Activated CD4-positive, alpha-beta T cell treated with anti-CD3 and anti-CD28 coated beads for 36 hours (primary cell): Measurements from ENCODE around the gene SUSD6. TPM values are rescaled to one million over a fixed set of nuclear protein-coding genes. Genes with fewer than 3 reads are reported as not detected.

Experiments
- ATAC-seq: fragments of 200-7000 bp; cut with Tn5 transposase; one replicate; pipeline ENCODE4 v1.10.0; 2021; ENCODE audit warnings: mild to moderate bottlenecking, moderate library complexity
- CTCF ChIA-PET: fragments of 350-600 bp; sonication (Branson Sonifier 250); formaldehyde crosslinking; loops from one replicate; lab custom pipeline; 2021; ENCODE audit warnings: antibody characterized with exemption; lab: Charles Lee
- POLR2A ChIA-PET: fragments of 350-600 bp; sonication (Branson Sonifier 250); formaldehyde crosslinking; loops from one replicate; lab custom pipeline; 2021; ENCODE audit warnings: antibody characterized with exemption, inconsistent platforms; lab: Charles Lee
- DNase-seq: peaks from one replicate; pipeline ENCODE4 v3.0.0-alpha.2; 2020
- H3K27ac Mint-ChIP-seq: one replicate; pipeline ENCODE4 v1.8.0; 2021; ENCODE audit warnings: mixed read lengths
- H3K27me3 Mint-ChIP-seq: one replicate; pipeline ENCODE4 v1.8.0; 2021; ENCODE audit warnings: mixed read lengths
- H3K36me3 Mint-ChIP-seq: one replicate; pipeline ENCODE4 v1.8.0; 2021; ENCODE audit warnings: low read depth, mixed read lengths
- H3K4me1 Mint-ChIP-seq: one replicate; pipeline ENCODE4 v1.8.0; 2021; ENCODE audit warnings: mixed read lengths
- H3K4me3 Mint-ChIP-seq: one replicate; pipeline ENCODE4 v1.8.0; 2021; ENCODE audit warnings: mild to moderate bottlenecking, moderate library complexity, mixed read lengths
- H3K9me3 Mint-ChIP-seq: one replicate; pipeline ENCODE4 v1.8.0; 2021; ENCODE audit warnings: low read depth, mixed read lengths
- intact Hi-C, 2 experiments: fragments of 100-400 bp; cut with DNase I in 1 of 2; cut with micrococcal nuclease in 1 of 2; formaldehyde crosslinking; loops; one replicate each; pipeline versions ENCODE4 v1.14.2 to v1.15.1; 2022 to 2024; cut with DNase I, micrococcal nuclease
- total RNA-seq, 2 experiments: library from RNA; stranded (reverse); gene quantifications; one replicate each; pipeline ENCODE4 v1.2.3, GENCODE V29; 2021

Gene SUSD6
- total RNA-seq, 2 experiments from 2014 or later, result 57.9 to 59.3 TPM

DNA sequence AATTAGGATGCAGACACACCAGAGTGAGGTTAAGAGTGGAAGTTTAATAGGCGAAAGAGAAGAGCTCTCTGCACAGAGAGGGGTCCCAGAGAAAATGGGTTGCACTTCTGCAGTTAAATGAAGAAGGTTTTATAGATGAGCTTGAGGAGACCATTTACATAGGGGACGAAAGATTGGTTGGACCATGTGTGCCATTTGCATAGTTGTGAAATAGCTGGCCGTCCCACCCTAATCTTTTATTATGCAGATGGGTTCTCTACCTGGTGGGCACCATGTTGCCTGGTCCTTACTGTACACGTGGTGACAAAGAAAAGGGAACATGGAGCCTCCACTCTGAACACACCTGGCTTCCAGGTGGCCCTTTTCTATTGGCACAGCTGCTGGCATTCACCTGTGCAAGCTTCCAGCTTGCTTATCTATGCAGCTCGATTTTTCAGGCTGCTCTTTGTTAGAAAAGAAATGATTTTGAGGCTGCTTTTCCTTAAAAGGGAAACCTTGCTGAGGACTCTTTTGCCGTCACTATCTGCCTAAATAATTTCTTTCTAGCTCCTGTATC lies 88.4 kb downstream of the SUSD6 start:
- no peaks in the 10 kb centered on the region for H3K9me3 Mint-ChIP-seq
- peaks cover 82% of the 10 kb centered on the region for H3K4me1 Mint-ChIP-seq
- DNase-seq (no peak), ATAC-seq (no peak)
- intact Hi-C loops, result no loop called here
- H3K27me3 Mint-ChIP-seq, result no peaks in the 10 kb centered on the region
- H3K36me3 Mint-ChIP-seq, result peaks cover 30% of the 10 kb centered on the region
- H3K27ac Mint-ChIP-seq, result no peak overlapping the region
- ChIA-PET POLR2A (interaction anchor here (0.6 to 0.7 kb wide), 2 partner anchors 42 to 321 kb away, joined by 4 read pairs; no protein-coding TSS in a partner anchor), CTCF (interaction anchor here (0.6 to 2.2 kb wide), 3 partner anchors 12 to 115 kb away, joined by 3 to 9 read pairs (median 4); no protein-coding TSS in a partner anchor)
- no peak overlapping the region for H3K4me3 Mint-ChIP-seq

DNA sequence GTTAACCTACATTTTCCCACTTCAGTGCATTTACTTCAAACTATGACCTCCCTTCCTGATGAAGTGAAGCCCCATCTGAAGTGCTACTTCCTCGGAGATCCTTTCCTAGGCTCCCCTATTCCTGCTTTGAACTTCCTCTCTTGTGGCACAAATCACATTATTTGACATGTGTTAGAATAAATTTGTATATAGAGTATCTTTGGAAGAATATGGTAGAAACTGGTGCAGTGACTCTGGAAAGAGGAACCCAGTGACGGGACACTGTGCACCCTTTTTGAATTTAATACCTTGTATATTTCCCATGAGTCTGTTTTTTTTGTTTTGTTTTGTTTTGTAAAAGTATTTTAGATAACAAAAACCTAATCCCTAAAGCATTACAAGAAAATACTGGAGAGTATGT lies 89.2 kb downstream of the SUSD6 start:
- ATAC-seq (no peak), DNase-seq (no peak)
- ChIA-PET CTCF (no interaction called here), POLR2A (no interaction called here)
- H3K27me3 Mint-ChIP-seq, result no peaks in the 10 kb centered on the region
- H3K36me3 Mint-ChIP-seq, result peaks cover 32% of the 10 kb centered on the region
- no peak overlapping the region for H3K27ac Mint-ChIP-seq
- peaks cover 75% of the 10 kb centered on the region for H3K4me1 Mint-ChIP-seq
- no peaks in the 10 kb centered on the region for H3K9me3 Mint-ChIP-seq
- intact Hi-C loops, result no loop called here
- H3K4me3 Mint-ChIP-seq, result no peak overlapping the region

DNA sequence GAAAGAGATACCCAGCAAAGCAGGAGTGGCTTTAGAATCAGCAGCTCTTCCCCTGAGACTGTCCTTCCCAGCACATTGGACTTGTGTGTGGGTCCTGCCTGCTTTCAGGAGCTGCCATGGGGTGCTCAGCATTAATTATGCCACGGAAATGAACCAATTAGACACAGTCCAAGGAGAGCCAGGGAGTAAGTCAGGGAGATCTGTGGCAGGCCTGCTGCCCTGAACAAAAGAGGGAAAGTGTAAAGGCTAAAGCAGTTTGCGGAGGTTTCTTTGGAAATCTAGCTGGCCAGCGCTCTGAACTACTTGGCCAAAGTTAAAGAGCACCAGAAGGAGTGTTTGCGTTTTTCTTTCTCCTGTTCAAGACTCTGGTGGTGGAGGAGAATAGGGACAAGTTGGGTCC lies 89.9 kb downstream of the SUSD6 start:
- H3K9me3 Mint-ChIP-seq, result no peaks in the 10 kb centered on the region

DNA sequence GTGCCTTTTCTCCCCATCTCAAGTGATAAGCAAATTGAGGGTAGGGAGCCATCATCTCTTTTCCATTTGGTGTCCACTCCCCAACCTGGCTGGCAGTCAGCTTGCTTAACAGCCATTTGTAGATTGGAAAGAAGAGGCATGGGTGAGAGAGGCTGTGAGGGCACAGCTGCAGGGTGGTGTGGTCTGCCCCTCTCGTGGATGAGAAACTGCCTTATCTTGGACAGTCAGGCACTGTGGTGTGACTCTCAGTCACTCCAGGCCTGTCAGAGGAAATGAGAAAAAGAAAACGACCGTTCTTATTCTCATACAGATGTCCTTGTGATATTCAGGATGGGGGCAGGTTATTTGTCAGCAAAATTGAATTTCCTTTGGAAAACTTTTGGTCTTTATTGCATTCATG lies 90.5 kb downstream of the SUSD6 start:
- Mint-ChIP-seq H3K4me3 (no peak overlapping the region), H3K36me3 (peaks cover 40% of the 10 kb centered on the region), H3K27me3 (no peaks in the 10 kb centered on the region), H3K27ac (no peak overlapping the region), H3K4me1 (peaks cover 63% of the 10 kb centered on the region), H3K9me3 (no peaks in the 10 kb centered on the region)
- DNase-seq (no peak), ATAC-seq (no peak)
- intact Hi-C loops, result no loop called here
- POLR2A ChIA-PET, result interaction anchor here (0.7 kb wide), 1 partner anchor 9 kb away, joined by 4 read pairs; no protein-coding TSS in a partner anchor
- CTCF ChIA-PET, result interaction anchor here (0.7 to 1.0 kb wide), 2 partner anchors 73 to 117 kb away, joined by 3 read pairs; no protein-coding TSS in a partner anchor

More for the DNA sequence above, 89.9 kb downstream of the SUSD6 start:
- CTCF ChIA-PET, result interaction anchor here (0.7 to 1.0 kb wide), 2 partner anchors 72 to 116 kb away, joined by 3 read pairs; no protein-coding TSS in a partner anchor
- Mint-ChIP-seq H3K4me1 (peaks cover 68% of the 10 kb centered on the region), H3K4me3 (no peak overlapping the region), H3K27ac (peak overlapping the region; percentile 43), H3K36me3 (peaks cover 36% of the 10 kb centered on the region), H3K27me3 (no peaks in the 10 kb centered on the region)
- ATAC-seq (no peak), DNase-seq (no peak)
- intact Hi-C loops, result no loop called here
- POLR2A ChIA-PET, result interaction anchor here (0.7 kb wide), 1 partner anchor 8 kb away, joined by 4 read pairs; no protein-coding TSS in a partner anchor

- intact Hi-C loops, result no loop called here
- ChIA-PET CTCF (interaction anchor here (0.5 to 1.6 kb wide), 4 partner anchors 13 to 118 kb away, joined by 3 to 6 read pairs (median 4); no protein-coding TSS in a partner anchor), POLR2A (no interaction called here)
- ATAC-seq (no peak), DNase-seq (no peak)
- H3K4me1 Mint-ChIP-seq, result peaks cover 50% of the 10 kb centered on the region
- H3K4me3 Mint-ChIP-seq, result no peak overlapping the region
- peaks cover 49% of the 10 kb centered on the region for H3K36me3 Mint-ChIP-seq
- peak overlapping the region; percentile 51 for H3K27ac Mint-ChIP-seq
- H3K9me3 Mint-ChIP-seq, result no peaks in the 10 kb centered on the region
- no peaks in the 10 kb centered on the region for H3K27me3 Mint-ChIP-seq
Measured at GRCh38 chr14:69703047-69704039, 91.9 kb downstream of the SUSD6 start.

- POLR2A ChIA-PET, result no interaction called here
- Mint-ChIP-seq H3K4me1 (peaks cover 46% of the 10 kb centered on the region), H3K36me3 (peaks cover 54% of the 10 kb centered on the region)
Measured at GRCh38 chr14:69704319-69704718, 92.9 kb downstream of the SUSD6 start.

GRCh38 chr14:69705706-69706105 lies 94.3 kb downstream of the SUSD6 start:
- Mint-ChIP-seq H3K4me3 (no peak overlapping the region), H3K9me3 (no peaks in the 10 kb centered on the region), H3K36me3 (peaks cover 60% of the 10 kb centered on the region), H3K27me3 (no peaks in the 10 kb centered on the region), H3K27ac (no peak overlapping the region), H3K4me1 (peaks cover 41% of the 10 kb centered on the region)
- no peak for ATAC-seq
- intact Hi-C loops, result no loop called here
- CTCF ChIA-PET, result interaction anchor here (0.7 to 1.4 kb wide), 2 partner anchors 40 to 121 kb away, joined by 4 read pairs; no protein-coding TSS in a partner anchor
- DNase-seq, result no peak
- POLR2A ChIA-PET, result no interaction called here

More at GRCh38 chr14:69704319-69704718, 92.9 kb downstream of the SUSD6 start:
- Mint-ChIP-seq H3K27ac (peak overlapping the region; percentile 32), H3K9me3 (no peaks in the 10 kb centered on the region), H3K27me3 (no peaks in the 10 kb centered on the region), H3K4me3 (no peak overlapping the region)
- ATAC-seq (no peak), DNase-seq (no peak)
- intact Hi-C loops, result no loop called here
- CTCF ChIA-PET, result interaction anchor here (0.6 to 1.6 kb wide), 4 partner anchors 12 to 418 kb away, joined by 3 to 6 read pairs (median 4); no protein-coding TSS in a partner anchor

- Mint-ChIP-seq H3K4me1 (peaks cover 36% of the 10 kb centered on the region), H3K27ac (no peak overlapping the region), H3K36me3 (peaks cover 72% of the 10 kb centered on the region), H3K4me3 (no peak overlapping the region), H3K27me3 (no peaks in the 10 kb centered on the region), H3K9me3 (no peaks in the 10 kb centered on the region)
- ChIA-PET CTCF (interaction anchor here (1.5 to 2.1 kb wide), 2 partner anchors 34 to 71 kb away, joined by 3 to 6 read pairs; no protein-coding TSS in a partner anchor), POLR2A (interaction anchor here (0.6 kb wide), 1 partner anchor 69 kb away, joined by 4 read pairs; no protein-coding TSS in a partner anchor)
- intact Hi-C loops, result no loop called here
- ATAC-seq (no peak), DNase-seq (no peak)
Measured at GRCh38 chr14:69708049-69708448, 96.7 kb downstream of the SUSD6 start.

DNA sequence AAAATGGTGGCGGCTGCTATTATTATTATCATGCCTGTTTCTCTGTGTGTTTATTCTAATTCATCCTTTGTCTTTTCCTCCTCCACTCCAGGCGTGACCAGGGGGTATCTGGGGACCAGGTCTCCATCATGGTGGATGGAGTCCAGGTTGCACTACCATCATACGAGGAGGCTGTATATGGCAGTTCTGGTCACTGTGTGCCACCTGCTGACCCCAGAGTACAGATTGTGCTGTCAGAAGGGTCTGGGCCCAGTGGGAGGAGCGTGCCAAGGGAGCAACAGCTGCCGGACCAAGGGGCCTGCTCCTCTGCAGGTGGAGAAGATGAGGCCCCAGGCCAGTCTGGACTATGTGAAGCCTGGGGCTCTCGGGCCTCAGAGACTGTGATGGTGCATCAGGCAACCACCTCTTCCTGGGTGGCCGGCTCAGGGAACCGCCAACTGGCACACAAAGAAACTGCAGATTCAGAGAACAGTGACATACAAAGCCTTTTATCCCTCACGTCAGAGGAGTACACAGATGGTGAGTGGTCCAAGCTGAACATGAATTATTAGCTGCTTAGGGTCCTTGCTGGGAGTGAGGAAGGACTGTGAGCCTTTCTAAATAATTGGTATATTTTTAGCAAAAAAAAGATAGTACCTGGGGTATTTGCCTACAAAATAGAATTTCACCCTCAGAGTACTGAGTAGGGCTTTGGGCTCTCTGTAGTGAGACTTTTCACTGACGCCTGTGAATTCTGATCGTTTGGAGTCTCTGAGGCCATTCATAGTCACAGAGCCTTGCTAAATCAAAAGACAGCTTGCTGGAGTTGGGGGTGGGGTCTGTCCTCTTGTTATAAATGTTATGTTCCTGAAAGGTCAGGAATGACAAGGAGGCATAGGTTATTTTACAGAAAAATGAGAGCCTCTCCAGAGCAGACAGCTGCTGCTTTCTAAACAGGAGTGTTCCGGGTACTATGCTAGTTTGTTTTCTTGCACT lies 97.5 kb downstream of the SUSD6 start:
- H3K27me3 Mint-ChIP-seq, result no peaks in the 10 kb centered on the region
- POLR2A ChIA-PET, result no interaction called here
- ATAC-seq (peak; percentile 79), DNase-seq (peak; percentile 69)
- H3K36me3 Mint-ChIP-seq, result peaks cover 69% of the 10 kb centered on the region
- peaks cover 33% of the 10 kb centered on the region for H3K4me1 Mint-ChIP-seq
- intact Hi-C loops, result no loop called here
- no peak overlapping the region for H3K27ac Mint-ChIP-seq
- no peaks in the 10 kb centered on the region for H3K9me3 Mint-ChIP-seq
- CTCF ChIA-PET, result interaction anchor here (0.5 to 2.9 kb wide), 13 partner anchors 10 to 740 kb away, joined by 3 to 11 read pairs (median 4); no protein-coding TSS in a partner anchor
- no peak overlapping the region for H3K4me3 Mint-ChIP-seq

DNA sequence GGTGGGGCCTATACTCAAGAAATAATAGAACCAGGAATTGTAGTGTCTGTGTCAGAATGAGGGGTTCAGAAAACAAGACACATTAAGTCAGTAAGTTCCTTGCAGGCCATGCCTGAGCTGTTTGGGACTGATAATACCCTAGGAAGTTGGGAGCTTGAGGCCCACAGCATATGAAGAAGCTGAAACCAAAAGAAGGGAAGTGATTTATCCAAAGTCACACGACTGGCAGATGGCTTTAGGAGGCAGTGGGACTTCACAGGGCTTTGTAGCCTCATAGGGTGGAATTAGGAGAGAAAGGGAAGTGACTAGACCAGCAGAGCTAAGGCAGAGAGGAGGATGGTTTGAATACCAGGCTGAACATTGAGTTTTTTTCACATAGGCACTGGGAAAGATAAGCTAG lies 99.0 kb downstream of the SUSD6 start:
- Mint-ChIP-seq H3K27ac (peak overlapping the region; percentile 59), H3K4me3 (no peak overlapping the region), H3K36me3 (peaks cover 61% of the 10 kb centered on the region), H3K4me1 (peaks cover 32% of the 10 kb centered on the region), H3K9me3 (no peaks in the 10 kb centered on the region), H3K27me3 (no peaks in the 10 kb centered on the region)
- ChIA-PET POLR2A (no interaction called here), CTCF (interaction anchor here (0.6 to 2.9 kb wide), 10 partner anchors 9 to 207 kb away, joined by 3 to 11 read pairs (median 3); no protein-coding TSS in a partner anchor)
- intact Hi-C loops, result no loop called here
- DNase-seq (no peak), ATAC-seq (no peak)
